Hepatocyte (in vitro differentiated cells): Measurements from ENCODE around the gene INPP4B.

Experiments used
- CTCF ChIP-seq: fragments of 200-600 bp; sonication (generic); IDR thresholded peaks from 2 replicates; pipeline ENCODE4 v1.5.1; 2016; ENCODE audit warnings: antibody characterized with exemption, mild to moderate bottlenecking; ENCODE audit not compliant: poor library complexity
- EZH2 ChIP-seq: fragments of 200-600 bp; sonication (generic); IDR thresholded peaks from 2 replicates; pipeline ENCODE4 v1.6.1; 2016; ENCODE audit warnings: antibody characterized with exemption, mild to moderate bottlenecking, borderline replicate concordance
- EZH2phosphoT487 ChIP-seq: fragments of 200-600 bp; sonication (generic); IDR thresholded peaks from one replicate; pipeline ENCODE4 v1.6.1; 2018; ENCODE audit warnings: antibody characterized with exemption, mild to moderate bottlenecking, low read depth, moderate library complexity; ENCODE audit not compliant: unreplicated experiment, severe bottlenecking

- TF ChIP-seq CTCF (no peak), EZH2 (no peak), EZH2phosphoT487 (no peak)
These were observed 747.7 kb downstream of the INPP4B start for GRCh38 chr4:142098380-142098779.
